Upper lobe of left lung (tissue), 6 donors: ENCODE results near the gene BTBD2. TPM values are rescaled to one million over a fixed set of nuclear protein-coding genes. Genes with fewer than 3 reads are reported as not detected.

Source experiments
- ATAC-seq, 2 donors: fragments of 200-7000 bp; cut with Tn5 transposase; one replicate each; pipeline ENCODE4 v1.9.1; 2022; ENCODE audit warnings: mild to moderate bottlenecking in 2 of 2, moderate library complexity in 2 of 2; ENCODE audit not compliant: low FRiP score in 2 of 2
- DNase-seq, 2 donors: peaks; one replicate each; pipeline ENCODE4 v3.0.0-alpha.2; 2019 to 2020
- H3K27ac ChIP-seq, 4 donors: fragments of 200-600 bp; sonication (generic); one replicate each; pipeline ENCODE4 v1.5.1; 2016 to 2019
- H3K27me3 ChIP-seq, 4 donors: fragments of 200-600 bp; sonication (generic); one replicate each; pipeline ENCODE4 v1.5.1; 2017 to 2019
- H3K36me3 ChIP-seq, 4 donors: fragments of 200-600 bp; sonication (generic); one replicate each; pipeline ENCODE4 v1.5.1; 2016 to 2019
- H3K4me1 ChIP-seq, 4 donors: fragments of 200-600 bp; sonication (generic); one replicate each; pipeline ENCODE4 v1.5.1; 2018 to 2019
- H3K4me3 ChIP-seq, 4 donors: fragments of 200-600 bp; sonication (generic); one replicate each; pipeline ENCODE4 v1.5.1; 2017 to 2019; ENCODE audit warnings: mild to moderate bottlenecking in 2 of 4, moderate library complexity in 1 of 4
- H3K9me3 ChIP-seq, 4 donors: fragments of 200-600 bp; sonication (generic); one replicate each; pipeline ENCODE4 v1.5.1; 2018 to 2019
- EP300 ChIP-seq, 4 donors: sonication (generic); formaldehyde crosslinking; IDR thresholded peaks; one replicate each; pipeline ENCODE4 v1.5.1; 2017; ENCODE audit warnings: antibody characterized with exemption in 4 of 4, control low read depth in 2 of 4
- POLR2A ChIP-seq, 4 donors: fragments of 450-650 bp; IDR thresholded peaks; one replicate each; pipeline ENCODE4 v1.5.1; 2016 to 2017; ENCODE audit warnings: antibody characterized with exemption in 4 of 4, mild to moderate bottlenecking in 2 of 4
- POLR2AphosphoS5 ChIP-seq, 2 donors: sonication (generic); formaldehyde crosslinking; IDR thresholded peaks; one replicate each; pipeline ENCODE4 v1.5.1; 2017; ENCODE audit warnings: antibody characterized with exemption in 2 of 2
- WGBS, 2 donors: methylation state at CpG; one replicate each; pipeline ENCODE4 v1.1.5; 2017 to 2018; 5-methylcytosine and 5-hydroxymethylcytosine counted together
- small RNA-seq, 4 donors: library from RNA; depleted of rRNA; stranded (forward); fragments of <200 nt; gene quantifications; one replicate each; pipeline ENCODE3, GENCODE V24; 2016
- total RNA-seq, 6 donors: library from RNA; depleted of rRNA in 4 of 6; stranded (reverse); fragments of >200 nt in 4 of 6; gene quantifications; one replicate each; pipeline versions ENCODE4 v1.1.0 to v1.2.1, GENCODE V29; 2016 to 2021
- TF ChIP-seq, protein P1 (sequence below), 6 experiments: fragments of 450-650 bp in 4 of 6; fragments of 200-600 bp in 2 of 6; sonication (generic) in 2 of 6; IDR thresholded peaks; one replicate each; pipeline ENCODE4 v1.5.1; 2016 to 2019; ENCODE audit warnings: antibody characterized with exemption in 6 of 6
- donor health status: DM: no; HTN: no; CAD: no; lungs with moderate emphysema.
- donor health status: DM: no; HTN: yes; CAD: no; lungs with severe emphysema.

The BTBD2 gene
- total RNA-seq, 6 donors from 2014 or later: 49.0 to 87.3 (median 69.8) TPM

DNA sequence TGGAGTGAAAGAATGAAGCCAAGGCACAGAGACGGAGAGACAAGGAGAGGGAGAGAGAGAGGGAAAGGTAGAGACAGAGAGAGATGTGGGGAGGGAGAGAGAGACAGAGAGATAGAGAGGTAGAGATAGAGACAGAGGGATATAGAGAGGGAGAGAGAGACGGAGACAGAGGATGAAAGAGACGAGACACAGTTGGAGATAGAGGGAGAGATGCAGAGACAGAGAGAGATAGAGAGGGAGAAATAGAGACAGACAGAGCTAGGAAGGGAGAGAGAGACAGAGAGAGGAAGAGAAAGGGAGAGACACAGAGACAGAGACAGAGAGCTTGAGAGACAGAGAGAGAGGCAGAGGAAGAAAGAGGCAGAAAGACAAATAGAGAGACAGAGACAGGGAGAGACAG, 79.1 kb downstream of the BTBD2 start:
- ATAC-seq: no peak
- no peak for TF ChIP-seq POLR2AphosphoS5 (IDR thresholded peaks at IDR 0.05)
- TF ChIP-seq, protein P1, sequence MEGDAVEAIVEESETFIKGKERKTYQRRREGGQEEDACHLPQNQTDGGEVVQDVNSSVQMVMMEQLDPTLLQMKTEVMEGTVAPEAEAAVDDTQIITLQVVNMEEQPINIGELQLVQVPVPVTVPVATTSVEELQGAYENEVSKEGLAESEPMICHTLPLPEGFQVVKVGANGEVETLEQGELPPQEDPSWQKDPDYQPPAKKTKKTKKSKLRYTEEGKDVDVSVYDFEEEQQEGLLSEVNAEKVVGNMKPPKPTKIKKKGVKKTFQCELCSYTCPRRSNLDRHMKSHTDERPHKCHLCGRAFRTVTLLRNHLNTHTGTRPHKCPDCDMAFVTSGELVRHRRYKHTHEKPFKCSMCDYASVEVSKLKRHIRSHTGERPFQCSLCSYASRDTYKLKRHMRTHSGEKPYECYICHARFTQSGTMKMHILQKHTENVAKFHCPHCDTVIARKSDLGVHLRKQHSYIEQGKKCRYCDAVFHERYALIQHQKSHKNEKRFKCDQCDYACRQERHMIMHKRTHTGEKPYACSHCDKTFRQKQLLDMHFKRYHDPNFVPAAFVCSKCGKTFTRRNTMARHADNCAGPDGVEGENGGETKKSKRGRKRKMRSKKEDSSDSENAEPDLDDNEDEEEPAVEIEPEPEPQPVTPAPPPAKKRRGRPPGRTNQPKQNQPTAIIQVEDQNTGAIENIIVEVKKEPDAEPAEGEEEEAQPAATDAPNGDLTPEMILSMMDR (IDR thresholded peaks at IDR 0.05): no peak
- TF ChIP-seq POLR2A (IDR thresholded peaks at IDR 0.05): no peak
- TF ChIP-seq EP300 (IDR thresholded peaks at IDR 0.05): no peak
- Histone ChIP-seq H3K27ac (no peak overlapping the region), H3K27me3 (no peaks in the 10 kb centered on the region), H3K4me1 (peaks cover 5 to 11% (median 10%) of the 10 kb centered on the region in 4 donors), H3K9me3 (no peaks in the 10 kb centered on the region), H3K4me3 (no peak overlapping the region), H3K36me3 (no peaks in the 10 kb centered on the region)
- DNase-seq: no peak
- WGBS, 2 donors: 88 to 92% methylated on average over 3 of the region's 3 CpGs

DNA sequence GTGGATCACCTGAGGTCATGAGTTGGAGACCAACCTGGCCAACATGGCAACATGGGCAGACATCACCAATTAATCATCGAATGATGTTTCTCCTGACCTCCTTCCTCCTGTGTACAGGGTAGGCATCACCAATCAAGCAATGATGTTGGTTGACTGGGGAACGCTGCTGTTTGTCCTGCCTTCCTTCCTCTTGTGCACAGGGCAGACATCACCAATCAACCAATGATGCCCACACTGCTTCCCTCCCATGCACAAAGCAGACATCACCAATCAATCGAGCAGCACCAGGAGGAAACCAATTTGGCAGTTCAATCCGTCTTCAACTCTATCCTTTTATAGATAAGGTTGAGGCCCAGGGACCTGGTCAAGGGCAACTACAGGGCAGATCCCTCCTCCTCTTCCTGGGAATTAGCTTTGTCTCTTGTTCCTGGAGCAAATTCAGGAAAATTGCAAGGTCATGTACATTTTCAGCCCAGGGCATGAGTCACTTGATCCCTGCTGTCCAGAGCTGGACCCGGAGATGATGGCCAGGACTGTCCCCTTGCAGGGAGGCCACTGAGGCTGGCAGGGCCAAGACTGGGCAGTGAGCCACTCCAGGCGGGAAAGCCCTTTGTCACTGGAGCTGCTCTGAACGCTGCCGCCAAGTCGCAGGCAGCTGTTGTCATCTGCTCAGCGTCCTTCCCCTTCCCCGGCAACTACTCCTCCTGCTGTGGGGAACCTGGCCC, 79.9 kb downstream of the BTBD2 start:
- no peak overlapping the region for H3K27ac ChIP-seq
- peaks cover 5 to 11% (median 10%) of the 10 kb centered on the region in 4 donors for H3K4me1 ChIP-seq
- no peak overlapping the region for H3K4me3 ChIP-seq
- H3K36me3 ChIP-seq: no peaks in the 10 kb centered on the region
- ATAC-seq: no peak
- no peaks in the 10 kb centered on the region for H3K9me3 ChIP-seq
- 57 to 67% methylated on average over 11 of the region's 11 CpGs for WGBS, 2 donors
- no peaks in the 10 kb centered on the region for H3K27me3 ChIP-seq
- no peak for TF ChIP-seq POLR2A (IDR thresholded peaks at IDR 0.05)
- no peak for TF ChIP-seq EP300 (IDR thresholded peaks at IDR 0.05)
- TF ChIP-seq, protein P1 (IDR thresholded peaks at IDR 0.05): no peak
- no peak for TF ChIP-seq POLR2AphosphoS5 (IDR thresholded peaks at IDR 0.05)
- no peak for DNase-seq

Small RNA genes within 50 kb of the gene (small RNA-seq; reads per million reads assigned to genes)
- gene AC007136.1: 0 reads per million in 4 donors

Other genes starting within 250 kb of the BTBD2 start
- gene ATP8B3, start 203.4 kb downstream of the BTBD2 start, total RNA-seq: 1 to 10 TPM in 3 of 6 donors, under 1 TPM in 3; under 0.01 to 6.2 (median 1.1) TPM
- gene REXO1, start 167.2 kb downstream of the BTBD2 start, total RNA-seq: 100 to 1,000 TPM in 1 of 6 donors, 10 to 100 TPM in 5; 17.0 to 106 (median 38.8) TPM
- gene KLF16, start 152.1 kb downstream of the BTBD2 start, total RNA-seq: 10 to 100 TPM in 4 of 6 donors, 1 to 10 TPM in 2; 6.9 to 39.9 (median 16.4) TPM
- 100 to 1,000 TPM in 4 of 6 donors, 10 to 100 TPM in 2; 63.4 to 143 (median 108) TPM for gene ABHD17A, start 130.2 kb downstream of the BTBD2 start, total RNA-seq
- 10 to 100 TPM in 4 of 6 donors, 1 to 10 TPM in 2; 6.1 to 25.1 (median 12.0) TPM for gene ADAT3, start 110.3 kb downstream of the BTBD2 start, total RNA-seq
- gene SCAMP4, start 110.3 kb downstream of the BTBD2 start, total RNA-seq: 100 to 1,000 TPM in 1 of 6 donors, 10 to 100 TPM in 5; 52.0 to 117 (median 75.3) TPM
- 100 to 1,000 TPM in 1 of 6 donors, 10 to 100 TPM in 5; 49.9 to 176 (median 75.4) TPM for gene CSNK1G2, start 74.5 kb downstream of the BTBD2 start, total RNA-seq
- gene MKNK2, start 35.5 kb upstream of the BTBD2 start, total RNA-seq: 100 to 1,000 TPM; 200 to 397 (median 264) TPM
- gene MOB3A, start 80.6 kb upstream of the BTBD2 start, total RNA-seq: 100 to 1,000 TPM in 1 of 6 donors, 10 to 100 TPM in 5; 35.4 to 107 (median 60.7) TPM
- 10 to 100 TPM in 2 of 6 donors, 1 to 10 TPM in 3, under 1 TPM in 1; 0.59 to 61.8 (median 6.4) TPM for gene IZUMO4, start 81.2 kb upstream of the BTBD2 start, total RNA-seq
- gene AP3D1, start 135.9 kb upstream of the BTBD2 start, total RNA-seq: 100 to 1,000 TPM in 5 of 6 donors, 10 to 100 TPM in 1; 73.5 to 180 (median 115) TPM
- 100 to 1,000 TPM in 1 of 6 donors, 10 to 100 TPM in 5; 30.3 to 104 (median 37.2) TPM for gene DOT1L, start 148.2 kb upstream of the BTBD2 start, total RNA-seq
- 100 to 1,000 TPM in 2 of 6 donors, 10 to 100 TPM in 4; 67.2 to 114 (median 79.3) TPM for gene PLEKHJ1, start 220.6 kb upstream of the BTBD2 start, total RNA-seq
- gene SF3A2, start 221.1 kb upstream of the BTBD2 start, total RNA-seq: 100 to 1,000 TPM in 1 of 6 donors, 10 to 100 TPM in 5; 39.8 to 104 (median 70.7) TPM
- 1 to 10 TPM; 1.1 to 6.3 (median 3.2) TPM for gene AMH, start 233.6 kb upstream of the BTBD2 start, total RNA-seq
- gene JSRP1, start 240.7 kb upstream of the BTBD2 start, total RNA-seq: 1 to 10 TPM in 3 of 6 donors, not detected in 3; 1.2 to 3.7 (median 1.7) TPM